Measurements from ENCODE around the gene GXYLT1.

GRCh38 chr12:42144158-42144407 is 591 bp downstream of the GXYLT1 start:
- no peak for TF ChIP-seq CTCF (conservative IDR thresholded peaks at IDR 0.05)
- no peak for TF ChIP-seq ZFX (IDR thresholded peaks at IDR 0.05)

All from C4-2B (cell line).